Loucy (cell line): Measurements from ENCODE around the gene ATRNL1.

Source experiments
- EZH2phosphoT487 ChIP-seq: fragments of 200-600 bp; IDR thresholded peaks from 2 replicates; pipeline ENCODE4 v1.6.1; 2018; ENCODE audit warnings: antibody characterized with exemption, mild to moderate bottlenecking, moderate library complexity, borderline replicate concordance
- TF ChIP-seq, protein P1 (sequence below): fragments of 200-600 bp; sonication (generic); conservative IDR thresholded peaks from 2 replicates; pipeline ENCODE4 v1.5.1; 2014; ENCODE audit warnings: mild to moderate bottlenecking, antibody characterized with exemption, low read length

DNA sequence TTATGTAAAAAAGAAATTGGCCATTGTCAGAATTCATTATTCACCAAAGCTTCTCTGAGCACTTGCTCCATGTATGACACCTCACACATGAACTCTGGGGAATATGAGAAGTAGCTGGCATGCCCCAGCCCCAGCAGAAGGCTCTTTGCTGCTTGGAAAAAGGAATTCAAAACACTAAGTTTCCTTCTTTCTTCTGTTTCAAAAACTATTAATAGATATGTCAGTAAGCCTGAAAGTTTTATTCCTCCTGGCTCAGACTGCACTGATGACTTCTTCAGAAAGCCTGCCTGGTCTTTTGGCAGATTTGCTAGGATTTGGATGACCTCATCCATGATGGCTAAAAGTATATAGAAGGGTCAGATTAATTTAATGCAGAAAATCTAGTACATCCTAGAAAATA is 668.9 kb downstream of the ATRNL1 start:
- TF ChIP-seq, protein P1, sequence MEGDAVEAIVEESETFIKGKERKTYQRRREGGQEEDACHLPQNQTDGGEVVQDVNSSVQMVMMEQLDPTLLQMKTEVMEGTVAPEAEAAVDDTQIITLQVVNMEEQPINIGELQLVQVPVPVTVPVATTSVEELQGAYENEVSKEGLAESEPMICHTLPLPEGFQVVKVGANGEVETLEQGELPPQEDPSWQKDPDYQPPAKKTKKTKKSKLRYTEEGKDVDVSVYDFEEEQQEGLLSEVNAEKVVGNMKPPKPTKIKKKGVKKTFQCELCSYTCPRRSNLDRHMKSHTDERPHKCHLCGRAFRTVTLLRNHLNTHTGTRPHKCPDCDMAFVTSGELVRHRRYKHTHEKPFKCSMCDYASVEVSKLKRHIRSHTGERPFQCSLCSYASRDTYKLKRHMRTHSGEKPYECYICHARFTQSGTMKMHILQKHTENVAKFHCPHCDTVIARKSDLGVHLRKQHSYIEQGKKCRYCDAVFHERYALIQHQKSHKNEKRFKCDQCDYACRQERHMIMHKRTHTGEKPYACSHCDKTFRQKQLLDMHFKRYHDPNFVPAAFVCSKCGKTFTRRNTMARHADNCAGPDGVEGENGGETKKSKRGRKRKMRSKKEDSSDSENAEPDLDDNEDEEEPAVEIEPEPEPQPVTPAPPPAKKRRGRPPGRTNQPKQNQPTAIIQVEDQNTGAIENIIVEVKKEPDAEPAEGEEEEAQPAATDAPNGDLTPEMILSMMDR, result no peak
- TF ChIP-seq EZH2phosphoT487, result no peak
